Measurements from ENCODE around the gene CDH2. TPM values are rescaled to one million over a fixed set of nuclear protein-coding genes. Genes with fewer than 3 reads are reported as not detected.

CDH2 gene
- total RNA-seq, 1 donor from 2014 or later, result 3.7 TPM

- H3K9me3 ChIP-seq, result no peaks in the 10 kb centered on the region
- peaks cover 26% of the 10 kb centered on the region for H3K4me1 ChIP-seq
- TF ChIP-seq POLR2AphosphoS5 (IDR thresholded peaks at IDR 0.05; ENCODE audit: insufficient read depth in 1 of 2, low read depth in 1 of 2), result no peak
- H3K36me3 ChIP-seq, result no peaks in the 10 kb centered on the region
- intact Hi-C loops (cut with DNase I), result no loop called here
- no peaks in the 10 kb centered on the region for H3K27me3 ChIP-seq
- no peak overlapping the region for H3K27ac ChIP-seq
- peak overlapping the region; percentile 52 to 68 for H3K4me3 ChIP-seq
- no peak for DNase-seq (ENCODE audit: extremely low spot score in 2 of 2)
Measured at GRCh38 chr18:28175930-28176697, 816 bp downstream of the CDH2 start.

- Histone ChIP-seq H3K36me3 (no peaks in the 10 kb centered on the region), H3K4me1 (peaks cover 26% of the 10 kb centered on the region), H3K4me3 (peak overlapping the region; percentile 52 to 68), H3K27ac (no peak overlapping the region), H3K9me3 (no peaks in the 10 kb centered on the region), H3K27me3 (no peaks in the 10 kb centered on the region)
- no peak for TF ChIP-seq POLR2A (IDR thresholded peaks at IDR 0.05)
- no peak for TF ChIP-seq CTCF (IDR thresholded peaks at IDR 0.05)
- no peak for TF ChIP-seq POLR2AphosphoS5 (IDR thresholded peaks at IDR 0.05; ENCODE audit: insufficient read depth in 1 of 2, low read depth in 1 of 2)
- intact Hi-C loops (cut with DNase I), result no loop called here
- no peak for DNase-seq (ENCODE audit: extremely low spot score in 2 of 2)
Measured at GRCh38 chr18:28175150-28175929, 1.6 kb downstream of the CDH2 start.

GRCh38 chr18:28174181-28174905 is 2.6 kb downstream of the CDH2 start:
- no peaks in the 10 kb centered on the region for H3K27me3 ChIP-seq
- intact Hi-C loops (cut with DNase I), result no loop called here
- peaks cover 26% of the 10 kb centered on the region for H3K4me1 ChIP-seq
- H3K27ac ChIP-seq, result no peak overlapping the region
- no peak for DNase-seq (ENCODE audit: extremely low spot score in 2 of 2)
- no peak overlapping the region for H3K4me3 ChIP-seq
- no peaks in the 10 kb centered on the region for H3K36me3 ChIP-seq
- TF ChIP-seq CTCF (IDR thresholded peaks at IDR 0.05), result no peak
- no peak for TF ChIP-seq POLR2A (IDR thresholded peaks at IDR 0.05)
- TF ChIP-seq POLR2AphosphoS5 (IDR thresholded peaks at IDR 0.05; ENCODE audit: insufficient read depth in 1 of 2, low read depth in 1 of 2), result no peak
- H3K9me3 ChIP-seq, result no peaks in the 10 kb centered on the region

- intact Hi-C loops (cut with DNase I), result no loop called here
- no peak for DNase-seq (ENCODE audit: extremely low spot score in 2 of 2)
- Histone ChIP-seq H3K4me3 (no peak overlapping the region), H3K27ac (no peak overlapping the region), H3K9me3 (no peaks in the 10 kb centered on the region), H3K4me1 (peaks cover 16% of the 10 kb centered on the region), H3K27me3 (no peaks in the 10 kb centered on the region), H3K36me3 (no peaks in the 10 kb centered on the region)
- no peak for TF ChIP-seq POLR2A (IDR thresholded peaks at IDR 0.05)
- no peak for TF ChIP-seq CTCF (IDR thresholded peaks at IDR 0.05)
- no peak for TF ChIP-seq POLR2AphosphoS5 (IDR thresholded peaks at IDR 0.05; ENCODE audit: insufficient read depth in 1 of 2, low read depth in 1 of 2)
Measured at GRCh38 chr18:28171837-28172236, 5.1 kb downstream of the CDH2 start.

GRCh38 chr18:28168725-28169124 is 8.2 kb downstream of the CDH2 start:
- Histone ChIP-seq H3K9me3 (no peaks in the 10 kb centered on the region), H3K4me3 (no peak overlapping the region), H3K27me3 (no peaks in the 10 kb centered on the region), H3K36me3 (no peaks in the 10 kb centered on the region), H3K4me1 (no peaks in the 10 kb centered on the region), H3K27ac (no peak overlapping the region)
- DNase-seq (ENCODE audit: extremely low spot score in 2 of 2), result no peak
- intact Hi-C loops (cut with DNase I), result no loop called here
- TF ChIP-seq POLR2AphosphoS5 (IDR thresholded peaks at IDR 0.05; ENCODE audit: insufficient read depth in 1 of 2, low read depth in 1 of 2) (no peak), CTCF (IDR thresholded peaks at IDR 0.05) (no peak), POLR2A (IDR thresholded peaks at IDR 0.05) (no peak)
